Skin epidermis (tissue), 12 donors: Measurements from ENCODE around the gene PHF23.

Experiments
- H3K27ac ChIP-seq, 21 experiments: fragments of 200-600 bp; sonication (generic) in 11 of 21; one replicate each; pipeline ENCODE4 v1.5.0; 2020; ENCODE audit warnings: mild to moderate bottlenecking in 3 of 21, inconsistent platforms in 2 of 21, moderate library complexity in 2 of 21
- H3K4me3 ChIP-seq, 7 experiments: fragments of 200-600 bp; sonication (generic) in 2 of 7; one replicate each; pipeline ENCODE4 v1.5.0; 2020; ENCODE audit warnings: inconsistent platforms in 2 of 7, mild to moderate bottlenecking in 2 of 7, moderate library complexity in 1 of 7

The PHF23 gene

DNA sequence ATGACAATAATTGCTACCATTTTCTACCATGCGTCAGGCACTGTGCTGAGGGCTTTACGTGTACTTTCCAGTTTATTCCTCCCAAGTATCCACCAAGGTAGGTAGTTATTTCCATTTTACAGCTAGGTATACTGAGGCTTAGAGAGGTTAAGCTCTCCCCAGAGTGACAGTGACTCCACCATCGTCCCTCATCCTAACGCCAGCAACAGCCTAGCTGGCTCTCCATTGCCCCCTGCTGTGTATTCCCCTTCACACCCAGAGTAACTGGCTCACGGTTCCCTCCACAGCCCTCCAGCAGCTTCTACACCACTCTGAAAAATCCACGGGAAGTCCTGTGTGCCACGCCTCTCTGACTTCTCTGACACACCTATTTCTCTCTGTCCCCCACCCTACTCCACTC lies 53.0 kb downstream of the PHF23 start:
- Histone ChIP-seq H3K4me3 (no peak overlapping the region), H3K27ac (no peak overlapping the region)
